GM12865 (cell line): ENCODE data around the gene ADD3.
A peak's percentile ranks its signal among the peaks of the same experiment; 100 is the strongest.

Experiments used
- DNase-seq: peaks from one replicate; pipeline ENCODE4 v3.0.0; 2010; ENCODE audit warnings: low read depth
- H3K4me3 ChIP-seq: 2 replicates; pipeline ENCODE4 v1.5.1; 2011; ENCODE audit warnings: mild to moderate bottlenecking, low read depth, low read length, control low read depth
- TF ChIP-seq, protein P1 (sequence below): IDR thresholded peaks from 2 replicates; pipeline ENCODE4 v1.5.1; 2011; ENCODE audit warnings: low read length, control low read depth, low read depth, inconsistent platforms; ENCODE audit not compliant: insufficient read depth; ENCODE audit errors: missing control alignments

The ADD3 gene

GRCh38 chr10:109995595-109995994 lies 12.2 kb upstream of the ADD3 start:
- no peak overlapping the region for H3K4me3 ChIP-seq
- DNase-seq = no peak
- TF ChIP-seq, protein P1, sequence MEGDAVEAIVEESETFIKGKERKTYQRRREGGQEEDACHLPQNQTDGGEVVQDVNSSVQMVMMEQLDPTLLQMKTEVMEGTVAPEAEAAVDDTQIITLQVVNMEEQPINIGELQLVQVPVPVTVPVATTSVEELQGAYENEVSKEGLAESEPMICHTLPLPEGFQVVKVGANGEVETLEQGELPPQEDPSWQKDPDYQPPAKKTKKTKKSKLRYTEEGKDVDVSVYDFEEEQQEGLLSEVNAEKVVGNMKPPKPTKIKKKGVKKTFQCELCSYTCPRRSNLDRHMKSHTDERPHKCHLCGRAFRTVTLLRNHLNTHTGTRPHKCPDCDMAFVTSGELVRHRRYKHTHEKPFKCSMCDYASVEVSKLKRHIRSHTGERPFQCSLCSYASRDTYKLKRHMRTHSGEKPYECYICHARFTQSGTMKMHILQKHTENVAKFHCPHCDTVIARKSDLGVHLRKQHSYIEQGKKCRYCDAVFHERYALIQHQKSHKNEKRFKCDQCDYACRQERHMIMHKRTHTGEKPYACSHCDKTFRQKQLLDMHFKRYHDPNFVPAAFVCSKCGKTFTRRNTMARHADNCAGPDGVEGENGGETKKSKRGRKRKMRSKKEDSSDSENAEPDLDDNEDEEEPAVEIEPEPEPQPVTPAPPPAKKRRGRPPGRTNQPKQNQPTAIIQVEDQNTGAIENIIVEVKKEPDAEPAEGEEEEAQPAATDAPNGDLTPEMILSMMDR = no peak

GRCh38 chr10:109996225-109996624 lies 11.6 kb upstream of the ADD3 start:
- TF ChIP-seq, protein P1 = no peak
- no peak overlapping the region for H3K4me3 ChIP-seq
- DNase-seq = peak; percentile 44

DNA sequence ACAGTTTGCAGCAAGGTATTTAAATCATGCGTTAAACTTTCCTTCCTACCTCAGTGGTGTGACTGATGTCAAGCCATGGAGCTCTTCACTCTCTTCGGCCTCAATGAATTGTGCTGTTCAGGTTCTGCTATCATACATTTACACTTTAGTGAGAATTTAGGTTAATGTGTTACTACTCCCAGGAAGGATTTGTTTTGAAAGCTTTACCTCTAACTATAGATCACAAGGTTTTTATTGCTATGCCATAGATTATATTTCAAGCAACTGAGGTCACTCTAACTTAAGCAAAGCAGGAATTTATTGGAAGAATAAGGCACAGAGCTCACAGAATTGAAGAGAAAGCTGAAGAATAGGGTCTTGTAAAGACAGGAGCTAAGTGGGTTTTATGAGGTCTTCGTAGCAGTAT lies 11.0 kb upstream of the ADD3 start:
- TF ChIP-seq, protein P1 = no peak
- no peak overlapping the region for H3K4me3 ChIP-seq
- DNase-seq = no peak

DNA sequence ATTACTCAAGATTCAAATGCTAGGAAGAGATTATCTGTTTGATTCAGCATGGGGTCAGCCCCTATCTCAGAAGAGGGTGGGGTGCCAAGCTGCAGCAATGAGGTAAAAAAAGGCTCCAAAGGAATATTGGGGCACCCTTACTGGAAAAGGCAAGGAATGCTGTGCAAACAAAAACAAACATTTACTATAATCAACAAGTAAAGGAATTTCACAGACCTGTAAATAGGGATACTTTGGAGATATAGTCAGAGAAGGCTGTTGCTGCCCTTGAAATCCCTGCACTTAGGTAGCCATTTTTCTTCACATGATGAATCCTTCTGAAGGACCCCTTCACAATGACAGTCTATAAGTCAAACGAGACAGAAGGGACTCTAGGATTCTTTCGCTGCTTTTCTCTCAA lies 10.6 kb upstream of the ADD3 start:
- TF ChIP-seq, protein P1 = no peak
- no peak for DNase-seq
- H3K4me3 ChIP-seq = no peak overlapping the region

GRCh38 chr10:109998513-109998912 lies 9.3 kb upstream of the ADD3 start:
- no peak for DNase-seq
- TF ChIP-seq, protein P1 = no peak
- no peak overlapping the region for H3K4me3 ChIP-seq

GRCh38 chr10:110002801-110003523 lies 4.8 kb upstream of the ADD3 start:
- peak; percentile 32 for DNase-seq
- TF ChIP-seq, protein P1 = no peak
- no peak overlapping the region for H3K4me3 ChIP-seq

DNA sequence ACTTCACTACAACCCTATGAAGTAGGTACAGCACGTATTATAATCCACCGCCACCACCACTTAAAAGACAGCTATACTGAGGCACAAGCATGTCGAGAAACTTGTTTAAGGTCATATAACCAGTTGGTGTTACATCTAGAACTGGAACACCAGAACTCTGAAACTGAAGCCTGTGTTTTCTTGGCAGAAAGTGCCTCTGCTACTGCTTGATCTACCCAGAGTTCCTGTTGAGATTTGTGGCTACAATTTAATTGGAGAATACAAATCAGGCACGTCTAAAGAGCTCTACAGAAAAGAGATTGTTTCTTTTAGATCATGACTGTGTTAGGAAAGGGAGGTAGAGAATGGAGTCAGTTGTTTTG lies 4.3 kb upstream of the ADD3 start:
- H3K4me3 ChIP-seq = no peak overlapping the region
- TF ChIP-seq, protein P1 = no peak
- no peak for DNase-seq
